HEK293T (cell line): ENCODE data around the gene REPIN1.

Experiments used
- CTCF ChIA-PET: fragments of 350-600 bp; formaldehyde crosslinking; extraction: SDS; loops from one replicate; lab custom pipeline; 2021; ENCODE audit warnings: antibody characterized with exemption, inconsistent platforms; lab: Yijun Ruan, JAX
- POLR2A ChIA-PET: fragments of 350-600 bp; formaldehyde crosslinking; extraction: SDS; loops from one replicate; lab custom pipeline; 2020; ENCODE audit warnings: antibody characterized with exemption, inconsistent platforms; lab: Yijun Ruan, JAX
- DNase-seq: peaks from one replicate; pipeline ENCODE4 v3.0.0; 2012; ENCODE audit warnings: mixed read lengths; ENCODE audit errors: extremely low spot score
- ARNT ChIP-seq: fragments of 450-650 bp; IDR thresholded peaks from 2 replicates; pipeline ENCODE4 v1.6.1; 2017; ENCODE audit warnings: mild to moderate bottlenecking
- BHLHE40 ChIP-seq: fragments of 450-650 bp; IDR thresholded peaks from 2 replicates; pipeline ENCODE4 v1.6.1; 2016; ENCODE audit warnings: mild to moderate bottlenecking, moderate library complexity, borderline replicate concordance
- CTBP1 ChIP-seq: fragments of 450-650 bp; IDR thresholded peaks from 2 replicates; pipeline ENCODE4 v1.6.1; 2016; ENCODE audit warnings: borderline replicate concordance
- ELF4 ChIP-seq: fragments of 450-650 bp; IDR thresholded peaks from 2 replicates; pipeline ENCODE4 v1.6.1; 2017; ENCODE audit warnings: antibody characterized with exemption
- FOXA1 ChIP-seq: fragments of 450-650 bp; IDR thresholded peaks from 2 replicates; pipeline ENCODE4 v1.6.1; 2016; ENCODE audit warnings: mild to moderate bottlenecking
- FOXK2 ChIP-seq: fragments of 450-650 bp; IDR thresholded peaks from 2 replicates; pipeline ENCODE4 v1.6.1; 2016; ENCODE audit warnings: mild to moderate bottlenecking
- FOXM1 ChIP-seq: fragments of 450-650 bp; IDR thresholded peaks from 2 replicates; pipeline ENCODE4 v1.6.1; 2017; ENCODE audit warnings: mild to moderate bottlenecking, borderline replicate concordance
- HDGF ChIP-seq: fragments of 450-650 bp; IDR thresholded peaks from 2 replicates; pipeline ENCODE4 v1.6.1; 2017; ENCODE audit warnings: antibody characterized with exemption, borderline replicate concordance
- L3MBTL2 ChIP-seq: fragments of 450-650 bp; conservative IDR thresholded peaks from 2 replicates; pipeline ENCODE4 v1.6.1; 2016; ENCODE audit warnings: mild to moderate bottlenecking
- LEF1 ChIP-seq: fragments of 450-650 bp; IDR thresholded peaks from 2 replicates; pipeline ENCODE4 v1.6.1; 2017; ENCODE audit warnings: mild to moderate bottlenecking, borderline replicate concordance
- NFRKB ChIP-seq: fragments of 450-650 bp; IDR thresholded peaks from 2 replicates; pipeline ENCODE4 v1.6.1; 2016; ENCODE audit warnings: mild to moderate bottlenecking, moderate library complexity
- SP1 ChIP-seq: fragments of 450-650 bp; IDR thresholded peaks from 2 replicates; pipeline ENCODE4 v1.6.1; 2017
- SUZ12 ChIP-seq: fragments of 450-650 bp; IDR thresholded peaks from 2 replicates; pipeline ENCODE4 v1.6.1; 2016; ENCODE audit warnings: mild to moderate bottlenecking
- TARDBP ChIP-seq: fragments of 450-650 bp; IDR thresholded peaks from 2 replicates; pipeline ENCODE4 v1.6.1; 2016
- ZNF384 ChIP-seq: fragments of 450-650 bp; IDR thresholded peaks from 2 replicates; pipeline ENCODE4 v1.6.1; 2016
- TF ChIP-seq, protein P1 (sequence below): fragments of 450-650 bp; IDR thresholded peaks from 2 replicates; pipeline ENCODE4 v1.6.1; 2016

Gene REPIN1

DNA sequence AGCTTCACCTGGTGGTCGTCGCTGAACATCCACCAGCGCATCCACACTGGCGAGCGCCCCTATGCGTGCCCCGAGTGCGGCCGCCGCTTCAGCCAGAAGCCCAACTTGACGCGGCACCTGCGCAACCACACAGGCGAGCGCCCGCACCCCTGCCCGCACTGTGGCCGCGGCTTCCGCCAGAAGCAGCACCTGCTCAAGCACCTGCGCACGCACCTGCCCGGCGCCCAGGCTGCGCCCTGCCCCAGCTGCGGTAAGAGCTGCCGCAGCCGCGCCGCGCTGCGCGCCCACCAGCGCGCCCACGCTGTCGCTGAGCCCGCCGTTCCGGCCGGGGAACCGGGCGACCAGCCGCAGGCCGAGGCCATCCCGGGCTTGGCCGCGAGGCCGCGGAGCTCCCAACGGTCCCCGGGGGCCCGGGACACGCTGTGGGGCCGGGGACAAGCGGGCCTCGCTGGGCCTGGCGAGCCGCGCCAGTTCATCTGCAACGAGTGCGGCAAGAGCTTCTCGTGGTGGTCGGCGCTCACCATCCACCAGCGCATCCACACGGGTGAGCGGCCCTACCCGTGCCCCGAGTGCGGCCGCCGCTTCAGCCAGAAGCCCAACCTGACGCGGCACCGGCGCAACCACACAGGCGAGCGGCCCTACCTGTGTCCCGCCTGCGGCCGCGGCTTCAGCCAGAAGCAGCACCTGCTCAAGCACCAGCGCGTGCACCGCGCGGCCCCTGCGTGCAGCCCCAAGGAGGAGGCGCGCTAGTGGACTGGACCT, 28.9 kb downstream of the REPIN1 start:
- TF ChIP-seq SUZ12 (no peak), HDGF (no peak)
- POLR2A ChIA-PET, result no interaction called here
- no peak for DNase-seq
- CTCF ChIA-PET, result no interaction called here

GRCh38 chr7:150398108-150398964, 29.7 kb downstream of the REPIN1 start:
- TF ChIP-seq ZNF384 (no peak), NFRKB (no peak), SUZ12 (no peak), FOXA1 (no peak), FOXM1 (no peak), LEF1 (no peak)
- TF ChIP-seq, protein P1, sequence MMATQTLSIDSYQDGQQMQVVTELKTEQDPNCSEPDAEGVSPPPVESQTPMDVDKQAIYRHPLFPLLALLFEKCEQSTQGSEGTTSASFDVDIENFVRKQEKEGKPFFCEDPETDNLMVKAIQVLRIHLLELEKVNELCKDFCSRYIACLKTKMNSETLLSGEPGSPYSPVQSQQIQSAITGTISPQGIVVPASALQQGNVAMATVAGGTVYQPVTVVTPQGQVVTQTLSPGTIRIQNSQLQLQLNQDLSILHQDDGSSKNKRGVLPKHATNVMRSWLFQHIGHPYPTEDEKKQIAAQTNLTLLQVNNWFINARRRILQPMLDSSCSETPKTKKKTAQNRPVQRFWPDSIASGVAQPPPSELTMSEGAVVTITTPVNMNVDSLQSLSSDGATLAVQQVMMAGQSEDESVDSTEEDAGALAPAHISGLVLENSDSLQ, result no peak
- ChIA-PET CTCF (interaction anchor here (1.2 kb wide), 1 partner anchor 20 kb away, joined by 4 read pairs; no protein-coding TSS in a partner anchor), POLR2A (no interaction called here)

GRCh38 chr7:150398965-150399320, 30.3 kb downstream of the REPIN1 start:
- ChIA-PET CTCF (interaction anchor here (1.2 kb wide), 1 partner anchor 21 kb away, joined by 4 read pairs; no protein-coding TSS in a partner anchor), POLR2A (no interaction called here)
- no peak for DNase-seq
- no peak for TF ChIP-seq TARDBP
- no peak for TF ChIP-seq SP1

More at GRCh38 chr7:150398108-150398964, 29.7 kb downstream of the REPIN1 start:
- no peak for DNase-seq

- ChIA-PET POLR2A (interaction anchor here (1.4 to 1.5 kb wide), 2 partner anchors 21 to 29 kb away, joined by 4 to 8 read pairs; no protein-coding TSS in a partner anchor), CTCF (interaction anchor here (1.2 kb wide), 1 partner anchor 22 kb away, joined by 4 read pairs; no protein-coding TSS in a partner anchor)
- DNase-seq, result no peak
- no peak for TF ChIP-seq LEF1
- no peak for TF ChIP-seq FOXA1
- no peak for TF ChIP-seq CTBP1
- TF ChIP-seq FOXM1, result no peak
- no peak for TF ChIP-seq HDGF
- TF ChIP-seq ARNT, result no peak
- no peak for TF ChIP-seq SUZ12
- TF ChIP-seq ZNF384, result no peak
- no peak for TF ChIP-seq ELF4
- TF ChIP-seq SP1, result no peak
- TF ChIP-seq, protein P1, result no peak
- TF ChIP-seq TARDBP, result no peak
- TF ChIP-seq BHLHE40, result no peak
- no peak for TF ChIP-seq L3MBTL2
- TF ChIP-seq FOXK2, result no peak
- no peak for TF ChIP-seq NFRKB
Measured at GRCh38 chr7:150399421-150400007, 30.9 kb downstream of the REPIN1 start.

DNA sequence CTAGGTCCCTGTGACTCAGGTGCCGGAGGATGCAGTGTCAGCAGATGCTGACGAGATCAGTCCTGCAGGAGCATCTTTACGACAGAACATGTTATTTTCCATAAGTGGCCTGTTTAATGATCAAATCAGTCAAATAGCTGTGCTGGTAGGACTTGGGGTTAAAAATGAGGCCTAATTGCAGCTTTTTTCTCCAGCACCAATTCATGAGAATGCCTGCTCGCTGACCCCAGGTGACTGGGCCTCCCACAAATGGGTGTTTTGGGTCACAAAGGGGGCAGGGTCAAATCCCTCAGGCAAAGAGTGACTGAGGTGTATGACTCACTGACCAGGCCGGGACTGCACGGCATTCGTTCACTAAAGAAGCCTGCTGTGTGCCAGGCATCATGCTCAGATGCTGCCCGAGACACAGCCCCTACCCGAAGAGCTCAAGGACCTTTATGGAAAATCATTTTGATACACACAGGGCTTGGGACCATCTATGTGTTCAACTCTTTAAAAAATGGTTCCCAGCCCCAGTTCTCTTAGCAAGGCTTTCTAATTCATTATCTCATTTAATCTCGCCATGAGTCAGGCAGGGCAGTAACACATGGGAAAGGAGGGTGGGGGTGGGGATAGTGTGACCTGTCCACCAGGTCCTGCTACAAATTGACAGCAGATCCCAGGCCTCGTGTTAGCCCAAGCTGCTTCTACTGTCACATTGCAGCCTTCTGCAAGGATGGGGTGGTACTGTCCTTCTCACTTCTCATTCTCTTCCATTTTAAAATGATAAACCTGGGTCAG, 31.6 kb downstream of the REPIN1 start:
- TF ChIP-seq ARNT (no peak), HDGF (no peak), BHLHE40 (no peak), ZNF384 (no peak), CTBP1 (no peak), L3MBTL2 (no peak), LEF1 (no peak), ELF4 (no peak), FOXK2 (no peak), SP1 (no peak), NFRKB (no peak), SUZ12 (no peak), FOXM1 (no peak), FOXA1 (no peak), TARDBP (no peak)
- TF ChIP-seq, protein P1, result no peak
- POLR2A ChIA-PET, result interaction anchor here (1.4 to 1.5 kb wide), 2 partner anchors 22 to 30 kb away, joined by 4 to 8 read pairs; no protein-coding TSS in a partner anchor

More for the DNA sequence above, 31.6 kb downstream of the REPIN1 start:
- CTCF ChIA-PET, result no interaction called here
- no peak for DNase-seq
